Natural killer cell (primary cell): ENCODE results near the gene CRYBG1. TPM values are rescaled to one million over a fixed set of nuclear protein-coding genes. Genes with fewer than 3 reads are reported as not detected.

Source experiments
- ATAC-seq, 3 donors: fragments of 150-1000 bp in 2 of 3; fragments of 200-7000 bp in 1 of 3; cut with Tn5 transposase; 1 replicate in 1 of 3; 2 replicates in 2 of 3; pipeline ENCODE4 v1.10.0; 2021; ENCODE audit warnings: mild to moderate bottlenecking in 2 of 3, moderate library complexity in 2 of 3
- DNase-seq, 2 donors: peaks; one replicate each; pipeline versions ENCODE4 v3.0.0 to v3.0.0-alpha.2; 2013 to 2021; ENCODE audit warnings: mixed read lengths in 1 of 2
- H3K27ac ChIP-seq: one replicate; pipeline ENCODE4 v1.5.1; 2013; ENCODE audit warnings: mild to moderate bottlenecking, low read length
- H3K27me3 ChIP-seq: one replicate; pipeline ENCODE4 v1.6.1; 2013; ENCODE audit warnings: low read length; ENCODE audit not compliant: control insufficient read depth, insufficient read depth
- H3K36me3 ChIP-seq: one replicate; pipeline ENCODE4 v1.6.1; 2013; ENCODE audit warnings: low read length; ENCODE audit not compliant: control insufficient read depth, insufficient read depth
- H3K4me1 ChIP-seq: one replicate; pipeline ENCODE4 v1.6.1; 2013; ENCODE audit warnings: low read length; ENCODE audit not compliant: control insufficient read depth, insufficient read depth
- H3K4me3 ChIP-seq: one replicate; pipeline ENCODE4 v1.5.1; 2013; ENCODE audit warnings: low read length
- H3K9me3 ChIP-seq: one replicate; pipeline ENCODE4 v1.6.1; 2013; ENCODE audit warnings: low read length; ENCODE audit not compliant: control insufficient read depth, insufficient read depth
- H3K27ac Mint-ChIP-seq, 2 donors: one replicate each; pipeline ENCODE4 v1.8.0; 2022; ENCODE audit warnings: mild to moderate bottlenecking in 2 of 2, mixed read lengths in 2 of 2, moderate library complexity in 1 of 2
- H3K27me3 Mint-ChIP-seq, 2 donors: one replicate each; pipeline ENCODE4 v1.8.0; 2022; ENCODE audit warnings: low read depth in 2 of 2, mixed read lengths in 2 of 2
- H3K36me3 Mint-ChIP-seq: one replicate; pipeline ENCODE4 v1.8.0; 2022; ENCODE audit warnings: mixed read lengths
- H3K4me1 Mint-ChIP-seq, 2 donors: one replicate each; pipeline ENCODE4 v1.8.0; 2022; ENCODE audit warnings: mixed read lengths in 2 of 2
- H3K4me3 Mint-ChIP-seq: one replicate; pipeline ENCODE4 v1.8.0; 2022; ENCODE audit warnings: mild to moderate bottlenecking, moderate library complexity, mixed read lengths
- H3K9me3 Mint-ChIP-seq, 2 donors: one replicate each; pipeline ENCODE4 v1.8.0; 2022; ENCODE audit warnings: mixed read lengths in 2 of 2
- WGBS: methylation state at CpG from one replicate; pipeline ENCODE4 v1.1.7; 2013; ENCODE audit warnings: missing lambda C conversion rate; ENCODE audit not compliant: insufficient coverage; 5-methylcytosine and 5-hydroxymethylcytosine counted together
- intact Hi-C: fragments of 100-400 bp; cut with micrococcal nuclease; formaldehyde crosslinking; loops from one replicate; pipeline ENCODE4 v1.14.2; 2022
- total RNA-seq, 4 donors: library from RNA; stranded (reverse); fragments of 120-200 nt in 1 of 4; gene quantifications; one replicate each; pipeline versions ENCODE4 v1.2.3 to v1.2.4, GENCODE V29; 2013 to 2022
- TF ChIP-seq, protein P1 (sequence below): fragments of 200-600 bp; IDR thresholded peaks from one replicate; pipeline ENCODE4 v1.8.0; 2022; ENCODE audit warnings: antibody characterized with exemption

CRYBG1 gene
- total RNA-seq, 3 donors from 2014 or later (not counting 1 experiment from before 2014, with no cell fraction given), result 16.3 to 21.8 (median 17.5) TPM

DNA sequence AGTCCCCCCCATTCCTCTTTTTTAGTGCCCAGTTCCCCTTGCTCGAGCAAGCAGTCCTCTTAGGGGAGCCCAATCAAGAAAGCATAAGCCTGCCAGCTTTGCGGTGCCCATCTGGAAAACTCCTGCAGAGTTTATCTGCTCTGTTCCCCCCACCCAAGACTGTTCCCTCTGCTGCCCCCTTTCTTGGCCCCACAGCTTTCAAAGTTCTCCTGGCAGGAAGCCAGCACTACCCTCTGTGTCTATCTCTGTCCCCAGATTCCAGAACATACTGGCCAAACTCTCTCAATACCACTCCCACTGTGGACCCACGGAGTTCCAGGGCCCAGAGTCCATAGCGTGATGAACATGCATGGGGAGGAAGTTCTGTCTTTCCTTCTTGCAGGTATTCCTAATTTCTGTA, 55.4 kb downstream of the CRYBG1 start:
- Histone ChIP-seq H3K27ac (no peak overlapping the region), H3K4me3 (no peak overlapping the region), H3K9me3 (no peaks in the 10 kb centered on the region), H3K36me3 (no peaks in the 10 kb centered on the region), H3K27me3 (peaks cover 3% of the 10 kb centered on the region), H3K4me1 (no peaks in the 10 kb centered on the region)
- Mint-ChIP-seq H3K27me3 (peaks cover 11 to 34% of the 10 kb centered on the region in 2 donors), H3K4me1 (no peaks in the 10 kb centered on the region), H3K4me3 (no peak overlapping the region), H3K27ac (no peak overlapping the region), H3K36me3 (no peaks in the 10 kb centered on the region), H3K9me3 (no peaks in the 10 kb centered on the region)
- ATAC-seq (no peak), DNase-seq (no peak)
- intact Hi-C loops, result no loop called here
- WGBS, result 85% methylated on average over 4 of the region's 4 CpGs
- TF ChIP-seq, protein P1, sequence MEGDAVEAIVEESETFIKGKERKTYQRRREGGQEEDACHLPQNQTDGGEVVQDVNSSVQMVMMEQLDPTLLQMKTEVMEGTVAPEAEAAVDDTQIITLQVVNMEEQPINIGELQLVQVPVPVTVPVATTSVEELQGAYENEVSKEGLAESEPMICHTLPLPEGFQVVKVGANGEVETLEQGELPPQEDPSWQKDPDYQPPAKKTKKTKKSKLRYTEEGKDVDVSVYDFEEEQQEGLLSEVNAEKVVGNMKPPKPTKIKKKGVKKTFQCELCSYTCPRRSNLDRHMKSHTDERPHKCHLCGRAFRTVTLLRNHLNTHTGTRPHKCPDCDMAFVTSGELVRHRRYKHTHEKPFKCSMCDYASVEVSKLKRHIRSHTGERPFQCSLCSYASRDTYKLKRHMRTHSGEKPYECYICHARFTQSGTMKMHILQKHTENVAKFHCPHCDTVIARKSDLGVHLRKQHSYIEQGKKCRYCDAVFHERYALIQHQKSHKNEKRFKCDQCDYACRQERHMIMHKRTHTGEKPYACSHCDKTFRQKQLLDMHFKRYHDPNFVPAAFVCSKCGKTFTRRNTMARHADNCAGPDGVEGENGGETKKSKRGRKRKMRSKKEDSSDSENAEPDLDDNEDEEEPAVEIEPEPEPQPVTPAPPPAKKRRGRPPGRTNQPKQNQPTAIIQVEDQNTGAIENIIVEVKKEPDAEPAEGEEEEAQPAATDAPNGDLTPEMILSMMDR, result no peak

DNA sequence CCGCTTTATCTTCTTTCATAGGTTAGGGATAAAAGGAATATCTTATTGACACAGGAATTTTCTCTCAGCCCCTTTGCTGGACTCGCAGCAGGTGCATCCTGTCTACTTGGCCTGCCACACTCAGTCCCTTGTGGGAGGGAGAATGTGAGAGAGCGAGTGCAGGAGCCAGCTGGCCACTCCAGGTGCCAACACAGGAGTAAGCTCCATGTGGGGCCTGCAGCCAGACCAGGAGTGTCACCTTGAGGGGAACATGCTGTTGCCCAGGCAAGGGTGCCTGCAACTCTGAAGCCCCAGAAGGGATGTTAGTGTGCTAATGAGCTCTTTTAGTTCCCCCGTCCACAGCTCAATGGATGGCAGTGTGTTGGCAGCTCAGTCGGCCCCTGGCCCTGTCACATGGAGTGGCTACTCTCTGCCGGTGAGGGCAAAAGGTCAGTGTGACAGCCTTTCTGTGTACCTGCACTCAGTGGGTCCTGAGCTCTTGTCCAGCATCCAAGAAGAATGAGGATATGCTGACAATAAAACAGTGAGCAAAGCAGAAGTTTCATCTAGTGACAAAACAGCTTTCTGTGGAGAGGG, 57.1 kb downstream of the CRYBG1 start:
- Histone ChIP-seq H3K36me3 (no peaks in the 10 kb centered on the region), H3K9me3 (no peaks in the 10 kb centered on the region), H3K4me1 (no peaks in the 10 kb centered on the region), H3K27me3 (peaks cover 3% of the 10 kb centered on the region), H3K4me3 (no peak overlapping the region), H3K27ac (no peak overlapping the region)
- ATAC-seq, result no peak
- H3K27ac Mint-ChIP-seq, result no peak overlapping the region
- DNase-seq, result no peak
- no peak overlapping the region for H3K4me3 Mint-ChIP-seq
- no peaks in the 10 kb centered on the region for H3K9me3 Mint-ChIP-seq
- H3K27me3 Mint-ChIP-seq, result peaks cover 11 to 34% of the 10 kb centered on the region in 2 donors
- 88% methylated on average over 5 of the region's 6 CpGs for WGBS
- TF ChIP-seq, protein P1, result no peak
- no peaks in the 10 kb centered on the region for H3K36me3 Mint-ChIP-seq
- intact Hi-C loops, result no loop called here
- H3K4me1 Mint-ChIP-seq, result no peaks in the 10 kb centered on the region

DNA sequence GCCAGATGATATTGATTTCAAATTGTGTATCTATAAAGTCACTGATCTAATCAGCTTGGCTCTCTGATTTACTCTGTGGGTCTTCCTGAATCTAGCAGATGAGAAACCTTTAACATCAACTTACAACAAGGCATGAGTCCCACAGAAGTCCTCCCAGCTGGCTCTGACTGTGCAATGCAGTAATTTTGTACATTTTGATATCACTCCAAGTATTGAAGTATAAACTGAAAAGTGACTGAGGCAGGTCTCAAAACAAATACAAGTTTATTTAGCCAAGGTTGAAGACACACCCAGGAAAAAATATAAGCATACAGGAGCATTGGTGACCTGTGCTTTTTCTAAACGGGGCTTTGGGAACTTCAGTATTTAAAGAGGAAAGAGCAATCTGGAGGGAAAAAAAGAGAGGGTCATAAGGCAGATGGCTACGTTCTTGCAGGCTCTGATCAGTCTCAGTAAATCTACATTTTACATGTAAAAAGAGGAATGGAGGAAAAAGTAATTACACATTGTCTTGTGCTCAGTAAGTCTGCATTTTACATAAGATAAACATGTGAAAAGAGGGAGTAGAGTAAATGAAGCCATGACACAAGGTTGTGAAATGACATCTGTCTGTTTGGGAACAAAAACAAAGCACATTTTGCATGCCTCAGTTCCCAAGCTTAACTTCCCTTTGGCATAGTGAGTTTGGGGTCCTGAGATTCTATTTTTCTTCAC, 59.5 kb downstream of the CRYBG1 start:
- H3K27me3 Mint-ChIP-seq, result peaks cover 8 to 25% of the 10 kb centered on the region in 2 donors
- Histone ChIP-seq H3K36me3 (no peaks in the 10 kb centered on the region), H3K9me3 (no peaks in the 10 kb centered on the region), H3K27me3 (peaks cover 3% of the 10 kb centered on the region), H3K4me1 (no peaks in the 10 kb centered on the region), H3K4me3 (no peak overlapping the region), H3K27ac (no peak overlapping the region)
- DNase-seq (no peak), ATAC-seq (no peak)
- intact Hi-C loops, result no loop called here
- no peaks in the 10 kb centered on the region for H3K9me3 Mint-ChIP-seq
- WGBS, result 84% methylated on average over 2 of the region's 2 CpGs
- no peaks in the 10 kb centered on the region for H3K4me1 Mint-ChIP-seq
- H3K36me3 Mint-ChIP-seq, result no peaks in the 10 kb centered on the region
- no peak overlapping the region for H3K27ac Mint-ChIP-seq
- H3K4me3 Mint-ChIP-seq, result no peak overlapping the region
- TF ChIP-seq, protein P1, result no peak
